KG1 (cell line): ENCODE measurements around the gene FNIP2.
"Not testable (repeated sequence)": the region's sequence is repeated elsewhere in the genome, so short reads cannot be mapped to it uniquely, and the experiment has no call there.

ENCODE experiments used
- DNase-seq: peaks from one replicate; lab custom pipeline; 2025; lab: John Stamatoyannopoulos, UW

Gene FNIP2

GRCh38 chr4:158793430-158793829, 24.6 kb downstream of the FNIP2 start:
- not testable (repeated sequence) for DNase-seq

GRCh38 chr4:158796370-158797140, 27.7 kb downstream of the FNIP2 start:
- no peak for DNase-seq

- DNase-seq, result no peak
Observed at GRCh38 chr4:158798062-158798461, 29.2 kb downstream of the FNIP2 start.

- DNase-seq, result no peak
Observed at GRCh38 chr4:158799013-158799770, 30.4 kb downstream of the FNIP2 start.

GRCh38 chr4:158799856-158800255, 31.0 kb downstream of the FNIP2 start:
- no peak for DNase-seq

GRCh38 chr4:158801066-158801465, 32.2 kb downstream of the FNIP2 start:
- no peak for DNase-seq

- no peak for DNase-seq
Observed at GRCh38 chr4:158801677-158802076, 32.9 kb downstream of the FNIP2 start.

GRCh38 chr4:158802914-158803313, 34.1 kb downstream of the FNIP2 start:
- DNase-seq, result no peak

GRCh38 chr4:158805635-158806471, 37.0 kb downstream of the FNIP2 start:
- DNase-seq, result no peak

- DNase-seq, result no peak
Observed at GRCh38 chr4:158807691-158808090, 38.9 kb downstream of the FNIP2 start.

GRCh38 chr4:158808399-158808798, 39.6 kb downstream of the FNIP2 start:
- no peak for DNase-seq

GRCh38 chr4:158809208-158809607, 40.4 kb downstream of the FNIP2 start:
- not testable (repeated sequence) for DNase-seq

- DNase-seq, result no peak
Observed at GRCh38 chr4:158809611-158810486, 41.0 kb downstream of the FNIP2 start.

GRCh38 chr4:158810487-158811215, 41.8 kb downstream of the FNIP2 start:
- no peak for DNase-seq

- DNase-seq, result no peak
Observed at GRCh38 chr4:158811216-158811540, 42.4 kb downstream of the FNIP2 start.

- peak; percentile 21 for DNase-seq
Observed at GRCh38 chr4:158811704-158812103, 42.9 kb downstream of the FNIP2 start.

GRCh38 chr4:158812133-158812532, 43.3 kb downstream of the FNIP2 start:
- DNase-seq, result no peak

- DNase-seq, result no peak
Observed at GRCh38 chr4:158812543-158812942, 43.7 kb downstream of the FNIP2 start.

GRCh38 chr4:158813113-158813512, 44.3 kb downstream of the FNIP2 start:
- no peak for DNase-seq

GRCh38 chr4:158814207-158814606, 45.4 kb downstream of the FNIP2 start:
- no peak for DNase-seq
